Measurements from ENCODE around the gene NOXO1.
"Not testable (repeated sequence)": the region's sequence is repeated elsewhere in the genome, so short reads cannot be mapped to it uniquely, and the experiment has no call there.

The NOXO1 gene

GRCh38 chr16:1966460-1966859, 14.8 kb downstream of the NOXO1 start, which contains the start of gene RNF151:
Gene RNF151, plus strand, starts transcription at chr16:1966856. Its CDS starts 26 bp downstream, at chr16:1966882.
- TF ChIP-seq MAX (IDR thresholded peaks at IDR 0.05; ENCODE audit: low read depth, low read length) (no peak), CTCF (IDR thresholded peaks at IDR 0.05; ENCODE audit: low read depth, low read length) (no peak), POLR2A (IDR thresholded peaks at IDR 0.05; ENCODE audit: extremely low read depth, insufficient read length) (no peak), MYC (IDR thresholded peaks at IDR 0.05; ENCODE audit: low read depth, low read length) (no peak)
- no peak for DNase-seq (ENCODE audit: low read depth)
- peak within 1 kb of the TSS; percentile 97 for H3K4me3 ChIP-seq (ENCODE audit: low read depth, low read length)

- no peak for DNase-seq (ENCODE audit: low read depth)
- no peak for TF ChIP-seq POLR2A (IDR thresholded peaks at IDR 0.05; ENCODE audit: extremely low read depth, insufficient read length)
- TF ChIP-seq CTCF (IDR thresholded peaks at IDR 0.05; ENCODE audit: low read depth, low read length): no peak
- no peak for TF ChIP-seq MAX (IDR thresholded peaks at IDR 0.05; ENCODE audit: low read depth, low read length)
- no peak for TF ChIP-seq MYC (IDR thresholded peaks at IDR 0.05; ENCODE audit: low read depth, low read length)
- H3K4me3 ChIP-seq (ENCODE audit: low read depth, low read length): peak overlapping the region; percentile 97
These were observed 15.8 kb downstream of the NOXO1 start for GRCh38 chr16:1965396-1966001.

GRCh38 chr16:1964506-1965395, 16.5 kb downstream of the NOXO1 start, which contains the start of gene RPS2:
Gene RPS2, minus strand, starts transcription at chr16:1964826. Its CDS starts 201 bp downstream, at chr16:1964625.
- peak within 1 kb of the TSS; percentile 97 for H3K4me3 ChIP-seq (ENCODE audit: low read depth, low read length)
- DNase-seq (ENCODE audit: low read depth): peak; percentile 98
- TF ChIP-seq CTCF (IDR thresholded peaks at IDR 0.05; ENCODE audit: low read depth, low read length) (no peak), MAX (IDR thresholded peaks at IDR 0.05; ENCODE audit: low read depth, low read length) (peak; percentile 88), MYC (IDR thresholded peaks at IDR 0.05; ENCODE audit: low read depth, low read length) (peak; percentile 95), POLR2A (IDR thresholded peaks at IDR 0.05; ENCODE audit: extremely low read depth, insufficient read length) (peak; percentile 99)

GRCh38 chr16:1963806-1964505, 17.3 kb downstream of the NOXO1 start:
- DNase-seq (ENCODE audit: low read depth): no peak
- TF ChIP-seq CTCF (IDR thresholded peaks at IDR 0.05; ENCODE audit: low read depth, low read length) (no peak), MAX (IDR thresholded peaks at IDR 0.05; ENCODE audit: low read depth, low read length) (no peak), POLR2A (IDR thresholded peaks at IDR 0.05; ENCODE audit: extremely low read depth, insufficient read length) (no peak), MYC (IDR thresholded peaks at IDR 0.05; ENCODE audit: low read depth, low read length) (no peak)
- peak overlapping the region; percentile 97 for H3K4me3 ChIP-seq (ENCODE audit: low read depth, low read length)

- DNase-seq (ENCODE audit: low read depth): not testable (repeated sequence)
- peak overlapping the region; percentile 97 for H3K4me3 ChIP-seq (ENCODE audit: low read depth, low read length)
These were observed 18.8 kb downstream of the NOXO1 start for GRCh38 chr16:1962161-1963153.
